GM12873 (cell line): Measurements from ENCODE around the gene VPS13D.

Experiments
- TF ChIP-seq, protein P1 (sequence below): IDR thresholded peaks from 2 replicates; pipeline ENCODE4 v1.5.1; 2012; ENCODE audit warnings: low read depth, mild to moderate bottlenecking, moderate library complexity, low read length, control low read depth; ENCODE audit not compliant: insufficient read depth; ENCODE audit errors: missing control alignments

VPS13D gene

DNA sequence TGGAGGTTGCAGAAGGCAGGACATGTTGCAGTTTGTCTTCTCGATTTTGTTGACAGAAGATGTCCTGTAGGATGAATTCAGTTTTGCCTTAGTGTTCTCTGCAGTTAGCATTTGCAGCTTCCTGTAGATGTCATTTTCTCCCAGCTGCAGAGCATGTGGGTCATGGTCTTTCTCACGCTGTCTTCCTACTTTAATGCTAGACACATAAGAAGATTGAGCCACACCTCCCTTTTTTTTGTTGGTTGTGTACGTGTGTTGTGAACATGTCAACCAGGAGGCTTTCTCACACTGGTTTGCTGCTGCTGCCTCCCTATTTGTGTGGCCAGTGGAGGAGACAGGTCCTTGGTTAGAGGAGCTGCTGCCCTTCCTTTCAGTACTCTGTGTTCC is 110.7 kb downstream of the VPS13D start:
- TF ChIP-seq, protein P1, sequence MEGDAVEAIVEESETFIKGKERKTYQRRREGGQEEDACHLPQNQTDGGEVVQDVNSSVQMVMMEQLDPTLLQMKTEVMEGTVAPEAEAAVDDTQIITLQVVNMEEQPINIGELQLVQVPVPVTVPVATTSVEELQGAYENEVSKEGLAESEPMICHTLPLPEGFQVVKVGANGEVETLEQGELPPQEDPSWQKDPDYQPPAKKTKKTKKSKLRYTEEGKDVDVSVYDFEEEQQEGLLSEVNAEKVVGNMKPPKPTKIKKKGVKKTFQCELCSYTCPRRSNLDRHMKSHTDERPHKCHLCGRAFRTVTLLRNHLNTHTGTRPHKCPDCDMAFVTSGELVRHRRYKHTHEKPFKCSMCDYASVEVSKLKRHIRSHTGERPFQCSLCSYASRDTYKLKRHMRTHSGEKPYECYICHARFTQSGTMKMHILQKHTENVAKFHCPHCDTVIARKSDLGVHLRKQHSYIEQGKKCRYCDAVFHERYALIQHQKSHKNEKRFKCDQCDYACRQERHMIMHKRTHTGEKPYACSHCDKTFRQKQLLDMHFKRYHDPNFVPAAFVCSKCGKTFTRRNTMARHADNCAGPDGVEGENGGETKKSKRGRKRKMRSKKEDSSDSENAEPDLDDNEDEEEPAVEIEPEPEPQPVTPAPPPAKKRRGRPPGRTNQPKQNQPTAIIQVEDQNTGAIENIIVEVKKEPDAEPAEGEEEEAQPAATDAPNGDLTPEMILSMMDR: no peak

DNA sequence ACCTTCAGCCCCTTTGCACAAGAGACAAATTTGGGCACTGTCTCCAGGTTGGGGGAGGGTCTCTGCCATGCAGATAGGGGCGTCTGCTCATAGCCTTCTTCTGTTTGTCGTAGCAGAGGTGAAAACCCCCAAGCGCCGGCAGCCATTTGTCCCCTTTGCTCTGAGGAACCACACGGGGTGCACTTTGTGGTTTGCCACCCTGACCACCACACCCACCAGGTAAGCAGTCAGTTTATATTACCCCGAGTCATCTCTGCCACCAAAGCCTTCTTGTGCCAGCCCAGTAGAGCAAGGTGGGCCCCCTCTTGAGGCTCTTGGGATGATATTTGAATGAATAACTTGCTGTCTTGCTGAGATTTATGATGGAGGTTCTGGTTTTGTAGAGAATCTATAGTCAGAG is 111.8 kb downstream of the VPS13D start:
- TF ChIP-seq, protein P1: no peak

DNA sequence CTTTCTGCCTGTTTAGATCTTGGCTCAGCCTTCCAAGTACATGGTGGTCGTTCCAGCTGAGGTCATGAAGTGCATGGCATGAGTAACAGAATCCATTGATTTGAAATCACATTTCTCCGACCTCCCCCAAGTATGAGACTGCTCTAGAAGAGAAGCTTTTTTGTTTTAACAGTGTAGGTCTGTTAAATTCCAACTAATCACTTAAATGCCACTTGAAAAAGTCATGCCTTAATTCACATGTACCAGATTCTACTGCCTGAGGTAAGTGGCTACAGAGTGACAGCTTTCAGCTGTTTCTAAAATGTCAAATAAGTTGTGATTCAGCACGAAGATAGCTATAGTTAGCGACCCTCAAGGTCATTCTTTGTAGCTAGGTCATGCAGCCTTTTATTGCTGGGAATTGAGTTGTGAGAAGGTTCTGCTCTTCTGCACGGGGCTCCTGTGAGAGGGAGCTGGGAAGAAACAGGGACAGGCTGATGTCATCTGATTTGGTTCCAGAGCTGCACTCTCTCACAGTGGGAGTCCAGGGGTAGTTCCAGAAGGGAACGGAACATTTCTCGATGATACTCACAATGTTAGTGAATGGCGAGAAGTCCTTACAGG is 112.7 kb downstream of the VPS13D start:
- TF ChIP-seq, protein P1: no peak

DNA sequence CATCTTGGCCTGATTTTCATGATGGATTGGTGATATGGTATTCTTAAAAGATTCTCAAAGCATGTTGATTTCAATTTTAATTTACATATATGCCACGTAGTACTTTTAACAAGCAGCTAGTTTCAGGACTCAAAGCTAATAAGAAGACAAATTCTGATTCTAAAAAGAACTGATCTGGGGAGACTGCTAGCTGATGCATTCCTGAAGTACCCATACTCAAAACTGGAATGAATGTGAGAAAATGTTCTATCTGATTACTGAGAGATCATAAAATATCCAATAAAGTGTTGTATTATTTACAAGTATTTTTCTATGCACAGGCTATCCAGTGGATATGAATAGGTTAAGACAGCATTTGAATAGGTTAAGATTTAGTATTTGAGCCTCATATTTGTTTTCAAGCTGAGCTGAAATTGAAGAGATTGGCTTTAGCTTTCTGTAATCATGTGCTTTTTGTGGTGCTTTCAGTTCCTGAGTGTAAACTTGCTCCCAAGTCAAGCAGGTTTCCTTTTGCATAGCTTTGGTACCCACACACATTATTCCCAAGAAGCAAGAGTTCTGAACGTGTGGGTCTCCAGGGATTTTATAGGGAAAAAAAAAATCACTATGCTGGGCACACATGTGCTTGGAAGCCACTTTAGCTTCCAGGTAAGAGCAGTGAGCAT is 114.1 kb downstream of the VPS13D start:
- TF ChIP-seq, protein P1: no peak

DNA sequence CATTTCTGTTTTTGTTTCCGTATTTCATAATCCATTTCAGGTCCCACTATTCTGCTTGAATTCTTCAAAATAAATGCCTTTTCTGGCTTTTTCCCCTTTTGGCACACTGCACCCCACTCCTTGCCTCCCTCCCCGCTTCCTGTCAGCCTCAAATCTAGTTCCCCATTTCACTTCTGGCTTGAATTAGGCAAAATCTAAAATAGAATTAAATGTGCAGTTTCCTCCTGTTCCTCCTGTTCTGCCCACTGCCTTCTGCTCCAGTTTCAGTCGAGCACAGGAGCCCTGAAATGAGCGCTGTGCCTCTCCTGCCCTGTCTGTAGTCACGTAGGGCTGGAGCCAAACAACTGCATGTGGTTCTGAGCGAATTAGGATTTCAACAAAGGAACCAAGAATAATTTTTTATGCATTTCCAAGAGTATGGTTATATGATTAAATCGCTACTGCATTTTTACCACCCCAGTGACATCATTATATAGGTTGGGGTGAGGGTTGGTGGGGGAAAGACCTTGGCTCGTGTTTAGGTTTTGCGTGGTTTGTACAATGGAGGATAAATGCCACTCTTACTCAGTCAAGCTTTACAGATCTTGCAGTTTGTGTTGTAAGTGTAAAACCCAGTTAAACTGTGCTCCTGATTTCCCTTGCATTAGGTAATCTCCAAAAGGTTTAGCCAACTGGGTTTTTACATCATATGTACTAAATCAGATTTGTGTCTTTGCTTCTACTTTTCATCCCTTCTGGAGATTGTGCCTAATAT is 114.9 kb downstream of the VPS13D start:
- TF ChIP-seq, protein P1: no peak

DNA sequence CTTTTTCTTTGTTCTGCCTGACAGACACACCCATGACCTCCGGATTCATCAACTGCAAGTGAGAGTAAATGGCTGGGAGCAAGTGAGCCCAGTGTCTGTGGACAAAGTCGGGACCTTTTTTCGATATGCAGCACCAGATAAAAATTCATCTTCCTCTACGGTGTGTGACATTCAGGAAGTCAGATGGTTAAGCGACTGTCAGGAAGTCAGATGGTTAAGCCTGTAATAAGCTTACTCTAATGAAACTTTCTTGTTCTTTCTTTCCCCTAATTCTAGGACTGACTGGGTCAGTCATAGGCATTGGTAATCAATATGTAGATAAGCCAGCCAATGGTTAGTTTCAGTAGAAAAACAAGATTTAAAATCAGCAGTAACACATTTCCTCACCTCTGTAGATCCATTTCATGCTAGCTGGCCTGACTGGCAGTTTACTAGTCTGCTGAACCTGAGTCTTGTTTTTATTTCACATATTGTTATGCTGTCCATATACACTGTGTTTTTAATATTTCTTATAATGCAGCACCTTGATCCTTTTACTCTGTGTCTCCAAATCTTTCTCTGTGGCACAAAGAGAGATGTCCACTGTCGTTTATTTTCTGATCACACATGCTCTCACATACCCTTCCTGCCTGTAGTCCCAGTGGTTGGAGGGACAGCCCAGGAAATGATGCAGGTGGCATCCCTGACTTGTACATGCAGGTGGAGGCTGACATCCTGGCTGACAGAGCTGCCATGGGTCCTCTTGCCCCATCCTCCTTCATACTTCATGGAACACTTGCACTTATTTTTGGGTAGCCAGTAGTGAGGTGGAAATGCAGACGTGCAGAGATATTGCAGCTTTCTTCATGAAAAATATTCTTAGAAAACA is 115.8 kb downstream of the VPS13D start:
- TF ChIP-seq, protein P1: no peak

DNA sequence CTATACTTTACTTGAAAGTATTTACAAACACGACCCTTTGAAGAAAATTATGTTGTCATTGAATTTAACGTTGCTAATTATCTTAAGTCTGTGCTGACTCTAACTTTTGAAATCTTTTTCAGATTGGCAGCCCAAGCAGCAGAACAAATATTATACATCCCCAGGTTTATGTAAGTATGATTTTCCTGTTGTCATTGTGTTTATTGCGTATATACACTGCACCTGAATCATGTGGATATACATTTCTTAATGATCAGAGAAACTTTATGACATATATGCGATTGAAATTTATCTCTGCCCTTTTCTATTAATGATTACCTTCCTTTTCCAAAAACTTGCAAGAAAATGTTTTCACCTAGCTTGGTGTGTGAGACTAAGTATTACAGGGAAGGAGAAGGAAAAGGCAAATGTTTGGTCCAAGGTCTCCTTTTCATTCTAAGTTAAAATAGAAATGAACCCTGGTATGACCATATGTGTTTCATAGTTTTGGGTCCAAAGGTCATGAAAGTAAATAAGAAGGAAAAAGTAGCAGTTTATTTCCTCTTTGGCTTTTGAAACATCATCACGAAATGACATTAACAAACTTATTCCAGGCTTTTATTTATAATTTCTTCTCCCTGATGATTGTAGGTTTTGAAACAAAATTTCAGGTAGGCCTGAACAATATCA is 116.8 kb downstream of the VPS13D start:
- TF ChIP-seq, protein P1: no peak
